Activated naive CD4-positive, alpha-beta T cell treated with anti-CD3 and anti-CD28 coated beads for 36 hours (primary cell): ENCODE results near the gene GNPTG. TPM values are rescaled to one million over a fixed set of nuclear protein-coding genes. Genes with fewer than 3 reads are reported as not detected.

ENCODE experiments used
- CTCF ChIA-PET: fragments of 350-600 bp; sonication (Branson Sonifier 250); formaldehyde crosslinking; loops from one replicate; lab custom pipeline; 2021; ENCODE audit warnings: antibody characterized with exemption; lab: Charles Lee
- DNase-seq: peaks from one replicate; pipeline ENCODE4 v3.0.0-alpha.2; 2020
- H3K27ac Mint-ChIP-seq: one replicate; pipeline ENCODE4 v1.8.0; 2021; ENCODE audit warnings: mild to moderate bottlenecking, mixed read lengths
- H3K27me3 Mint-ChIP-seq: one replicate; pipeline ENCODE4 v1.8.0; 2021; ENCODE audit warnings: low read depth, mixed read lengths
- H3K36me3 Mint-ChIP-seq: one replicate; pipeline ENCODE4 v1.8.0; 2021; ENCODE audit warnings: low read depth, mixed read lengths
- H3K4me1 Mint-ChIP-seq: one replicate; pipeline ENCODE4 v1.8.0; 2021; ENCODE audit warnings: low read depth, mixed read lengths
- H3K4me3 Mint-ChIP-seq: one replicate; pipeline ENCODE4 v1.8.0; 2021; ENCODE audit warnings: mild to moderate bottlenecking, moderate library complexity, mixed read lengths
- H3K9me3 Mint-ChIP-seq: one replicate; pipeline ENCODE4 v1.8.0; 2021; ENCODE audit warnings: mixed read lengths
- intact Hi-C: fragments of 100-400 bp; cut with micrococcal nuclease; formaldehyde crosslinking; loops from one replicate; pipeline ENCODE4 v1.15.1; 2023
- total RNA-seq, 2 experiments: library from RNA; stranded (reverse); gene quantifications; one replicate each; pipeline ENCODE4 v1.2.3, GENCODE V29; 2021

The GNPTG gene
- total RNA-seq, 2 experiments from 2014 or later: 15.9 to 17.3 TPM

- CTCF ChIA-PET: interaction anchor here (1.3 kb wide), 1 partner anchor 11 kb away, joined by 4 read pairs; no protein-coding TSS in a partner anchor
- no peak for DNase-seq
- H3K27ac Mint-ChIP-seq: no peak overlapping the region
- H3K9me3 Mint-ChIP-seq: no peaks in the 10 kb centered on the region
- H3K4me1 Mint-ChIP-seq: peaks cover 31% of the 10 kb centered on the region
- H3K36me3 Mint-ChIP-seq: peaks cover 44% of the 10 kb centered on the region
- H3K27me3 Mint-ChIP-seq: no peaks in the 10 kb centered on the region
- no peak overlapping the region for H3K4me3 Mint-ChIP-seq
- intact Hi-C loops: loop anchor here (5.0 kb wide), 1 partner anchor 845 kb away; the partner anchor contains the start of gene TRAF7
These were observed 39.3 kb upstream of the GNPTG start for GRCh38 chr16:1312467-1312816.

- H3K36me3 Mint-ChIP-seq: peaks cover 48% of the 10 kb centered on the region
- CTCF ChIA-PET: interaction anchor here (0.9 to 1.3 kb wide), 2 partner anchors 12 to 17 kb away, joined by 3 to 4 read pairs; no protein-coding TSS in a partner anchor
- no peak for DNase-seq
- peak overlapping the region; percentile 32 for H3K4me3 Mint-ChIP-seq
- no peaks in the 10 kb centered on the region for H3K9me3 Mint-ChIP-seq
- H3K27ac Mint-ChIP-seq: no peak overlapping the region
- intact Hi-C loops: loop anchor here (5.0 kb wide), 1 partner anchor 844 kb away; the partner anchor contains the start of gene TRAF7
- no peaks in the 10 kb centered on the region for H3K27me3 Mint-ChIP-seq
- H3K4me1 Mint-ChIP-seq: peaks cover 31% of the 10 kb centered on the region
These were observed 38.8 kb upstream of the GNPTG start for GRCh38 chr16:1312903-1313302.

- CTCF ChIA-PET: interaction anchor here (1.3 kb wide), 1 partner anchor 13 kb away, joined by 4 read pairs; no protein-coding TSS in a partner anchor
- Mint-ChIP-seq H3K9me3 (no peaks in the 10 kb centered on the region), H3K27me3 (no peaks in the 10 kb centered on the region), H3K36me3 (peaks cover 56% of the 10 kb centered on the region), H3K4me1 (peaks cover 27% of the 10 kb centered on the region), H3K27ac (no peak overlapping the region), H3K4me3 (no peak overlapping the region)
- intact Hi-C loops: loop anchor here (5.0 kb wide), 1 partner anchor 843 kb away; the partner anchor contains the start of gene TRAF7
- DNase-seq: no peak
These were observed 37.9 kb upstream of the GNPTG start for GRCh38 chr16:1313721-1314369.

- Mint-ChIP-seq H3K4me1 (peaks cover 27% of the 10 kb centered on the region), H3K36me3 (peaks cover 59% of the 10 kb centered on the region), H3K4me3 (no peak overlapping the region), H3K9me3 (no peaks in the 10 kb centered on the region), H3K27me3 (no peaks in the 10 kb centered on the region), H3K27ac (no peak overlapping the region)
- CTCF ChIA-PET: no interaction called here
- no peak for DNase-seq
- intact Hi-C loops: loop anchor here (5.0 kb wide), 1 partner anchor 843 kb away; the partner anchor contains the start of gene TRAF7
These were observed 37.2 kb upstream of the GNPTG start for GRCh38 chr16:1314399-1315068.

GRCh38 chr16:1315081-1316032, 36.4 kb upstream of the GNPTG start:
- H3K27me3 Mint-ChIP-seq: no peaks in the 10 kb centered on the region
- no peak for DNase-seq
- peaks cover 24% of the 10 kb centered on the region for H3K4me1 Mint-ChIP-seq
- intact Hi-C loops: no loop called here
- peaks cover 62% of the 10 kb centered on the region for H3K36me3 Mint-ChIP-seq
- CTCF ChIA-PET: interaction anchor here (1.4 kb wide), 1 partner anchor 48 kb away, joined by 5 read pairs; no protein-coding TSS in a partner anchor
- no peak overlapping the region for H3K27ac Mint-ChIP-seq
- H3K4me3 Mint-ChIP-seq: no peak overlapping the region
- no peaks in the 10 kb centered on the region for H3K9me3 Mint-ChIP-seq

- intact Hi-C loops: no loop called here
- no peak for DNase-seq
- Mint-ChIP-seq H3K36me3 (peaks cover 57% of the 10 kb centered on the region), H3K27ac (no peak overlapping the region), H3K9me3 (no peaks in the 10 kb centered on the region), H3K4me1 (peaks cover 18% of the 10 kb centered on the region), H3K4me3 (no peak overlapping the region), H3K27me3 (no peaks in the 10 kb centered on the region)
- CTCF ChIA-PET: interaction anchor here (1.4 kb wide), 1 partner anchor 47 kb away, joined by 5 read pairs; no protein-coding TSS in a partner anchor
These were observed 35.7 kb upstream of the GNPTG start for GRCh38 chr16:1316033-1316405.

GRCh38 chr16:1317479-1318267, 34.1 kb upstream of the GNPTG start:
- Mint-ChIP-seq H3K27ac (no peak overlapping the region), H3K4me3 (no peak overlapping the region), H3K27me3 (no peaks in the 10 kb centered on the region), H3K36me3 (peaks cover 56% of the 10 kb centered on the region), H3K4me1 (peaks cover 6% of the 10 kb centered on the region), H3K9me3 (no peaks in the 10 kb centered on the region)
- DNase-seq: no peak
- CTCF ChIA-PET: no interaction called here
- intact Hi-C loops: no loop called here

- Mint-ChIP-seq H3K27ac (no peak overlapping the region), H3K36me3 (peaks cover 55% of the 10 kb centered on the region), H3K4me3 (no peak overlapping the region), H3K9me3 (no peaks in the 10 kb centered on the region), H3K4me1 (peaks cover under 1% of the 10 kb centered on the region), H3K27me3 (no peaks in the 10 kb centered on the region)
- no peak for DNase-seq
- intact Hi-C loops: no loop called here
- CTCF ChIA-PET: no interaction called here
These were observed 33.5 kb upstream of the GNPTG start for GRCh38 chr16:1318268-1318545.

- Mint-ChIP-seq H3K9me3 (no peaks in the 10 kb centered on the region), H3K27ac (no peak overlapping the region), H3K27me3 (no peaks in the 10 kb centered on the region), H3K4me1 (no peaks in the 10 kb centered on the region), H3K4me3 (no peak overlapping the region), H3K36me3 (peaks cover 59% of the 10 kb centered on the region)
- intact Hi-C loops: no loop called here
- CTCF ChIA-PET: no interaction called here
- DNase-seq: no peak
These were observed 32.7 kb upstream of the GNPTG start for GRCh38 chr16:1319041-1319440.

- H3K27ac Mint-ChIP-seq: no peak overlapping the region
- intact Hi-C loops: no loop called here
- no peaks in the 10 kb centered on the region for H3K9me3 Mint-ChIP-seq
- peaks cover 52% of the 10 kb centered on the region for H3K36me3 Mint-ChIP-seq
- H3K4me1 Mint-ChIP-seq: no peaks in the 10 kb centered on the region
- CTCF ChIA-PET: no interaction called here
- no peak overlapping the region for H3K4me3 Mint-ChIP-seq
- H3K27me3 Mint-ChIP-seq: no peaks in the 10 kb centered on the region
- no peak for DNase-seq
These were observed 31.6 kb upstream of the GNPTG start for GRCh38 chr16:1320097-1320496.

- Mint-ChIP-seq H3K36me3 (peaks cover 49% of the 10 kb centered on the region), H3K9me3 (no peaks in the 10 kb centered on the region), H3K4me1 (no peaks in the 10 kb centered on the region), H3K4me3 (no peak overlapping the region), H3K27me3 (no peaks in the 10 kb centered on the region), H3K27ac (no peak overlapping the region)
- DNase-seq: no peak
- intact Hi-C loops: no loop called here
- CTCF ChIA-PET: no interaction called here
These were observed 31.0 kb upstream of the GNPTG start for GRCh38 chr16:1320658-1321240.
